Inflammatory macrophage treated with lipopolysaccharide for 1 hour (primary cell): ENCODE results near the gene RELL2.

Experiments used
- DNase-seq, 2 donors: peaks; one replicate each; pipeline ENCODE4 v3.0.0-alpha.2; 2020 to 2022

RELL2 gene

GRCh38 chr5:141618804-141619554 lies 17.8 kb upstream of the RELL2 start, which contains the start of gene DIAPH1:
Gene DIAPH1, minus strand, starts transcription at chr5:141619000. Its CDS starts 86 bp downstream, at chr5:141618914.
- peak; percentile 88 to 95 for DNase-seq

- peak; percentile 82 to 94 for DNase-seq
Observed at GRCh38 chr5:141623186-141623585, 13.6 kb upstream of the RELL2 start.

- no peak for DNase-seq
Observed at GRCh38 chr5:141623611-141624010, 13.2 kb upstream of the RELL2 start.

- DNase-seq: no peak
Observed at GRCh38 chr5:141628175-141628788, 8.5 kb upstream of the RELL2 start.

GRCh38 chr5:141630570-141631140 lies 6.1 kb upstream of the RELL2 start:
- no peak for DNase-seq

GRCh38 chr5:141632650-141633049 lies 4.1 kb upstream of the RELL2 start:
- DNase-seq: no peak

GRCh38 chr5:141633871-141634561 lies 2.8 kb upstream of the RELL2 start:
- no peak for DNase-seq

- DNase-seq: no peak
Observed at GRCh38 chr5:141634720-141635119, 2.1 kb upstream of the RELL2 start.

- no peak for DNase-seq
Observed at GRCh38 chr5:141635646-141636045, 1.2 kb upstream of the RELL2 start.

- DNase-seq: no peak
Observed at GRCh38 chr5:141636106-141636412, 738 bp upstream of the RELL2 start.

GRCh38 chr5:141637123-141637766 lies 448 bp downstream of the RELL2 start:
- no peak for DNase-seq

- peak; percentile 30 to 48 for DNase-seq
Observed at GRCh38 chr5:141637767-141638419, 1.1 kb downstream of the RELL2 start.

- no peak for DNase-seq
Observed at GRCh38 chr5:141638771-141639170, 2.0 kb downstream of the RELL2 start.

GRCh38 chr5:141639357-141640050 lies 2.7 kb downstream of the RELL2 start:
- DNase-seq: no peak

- DNase-seq: no peak
Observed at GRCh38 chr5:141640051-141640415, 3.2 kb downstream of the RELL2 start.

GRCh38 chr5:141640698-141641097 lies 3.9 kb downstream of the RELL2 start:
- DNase-seq: no peak

GRCh38 chr5:141641634-141642267 lies 5.0 kb downstream of the RELL2 start:
- peak in 1 of 2 donors; percentile 14 for DNase-seq

- no peak for DNase-seq
Observed at GRCh38 chr5:141646026-141646425, 9.2 kb downstream of the RELL2 start.

- DNase-seq: no peak
Observed at GRCh38 chr5:141647242-141647641, 10.4 kb downstream of the RELL2 start.

- no peak for DNase-seq
Observed at GRCh38 chr5:141647851-141648250, 11.1 kb downstream of the RELL2 start.

GRCh38 chr5:141649056-141649688 lies 12.4 kb downstream of the RELL2 start:
- DNase-seq: no peak
